K562 (cell line): ENCODE measurements around the gene TRDMT1. TPM values are rescaled to one million over a fixed set of nuclear protein-coding genes. Genes with fewer than 3 reads are reported as not detected.

Source experiments
- DACH1 ChIP-seq: fragments of 450-650 bp; IDR thresholded peaks from 2 replicates; pipeline ENCODE4 v1.6.1; 2018; ENCODE audit not compliant: partially characterized antibody
- ELF2 ChIP-seq: fragments of 250-450 bp; sonication (Bioruptor Pico); IDR thresholded peaks from 2 replicates; pipeline ENCODE4 v1.5.0; 2021; ENCODE audit warnings: mild to moderate bottlenecking
- ETV1 ChIP-seq: fragments of 450-650 bp; conservative IDR thresholded peaks from 2 replicates; pipeline ENCODE4 v1.6.1; 2016; ENCODE audit warnings: missing genetic modification characterization, control low read depth, low read depth, missing compliant biosample characterization
- GABPA ChIP-seq: fragments of 200-800 bp; sonication (Bioruptor generic); conservative IDR thresholded peaks from 2 replicates; pipeline ENCODE4 v1.6.1; 2016; ENCODE audit warnings: low read depth, missing genetic modification characterization, missing compliant biosample characterization
- GATA2 ChIP-seq: sonication (generic); formaldehyde crosslinking; IDR thresholded peaks from 2 replicates; pipeline ENCODE4 v1.4.0; 2020; ENCODE audit warnings: mild to moderate bottlenecking, missing genetic modification reagents
- HDGF ChIP-seq: fragments of 450-650 bp; IDR thresholded peaks from 2 replicates; pipeline ENCODE4 v1.6.1; 2016
- IRF9 ChIP-seq: fragments of 450-650 bp; IDR thresholded peaks from 2 replicates; pipeline ENCODE4 v1.6.1; 2016; ENCODE audit warnings: missing biosample characterization, missing genetic modification characterization
- MCM3 ChIP-seq: fragments of 450-650 bp; IDR thresholded peaks from 2 replicates; pipeline ENCODE4 v1.6.1; 2016
- MITF ChIP-seq: IDR thresholded peaks from 2 replicates; pipeline ENCODE4 v1.6.1; 2014; ENCODE audit warnings: antibody characterized with exemption
- NELFE ChIP-seq: IDR thresholded peaks from 2 replicates; pipeline ENCODE4 v1.6.1; 2011; ENCODE audit warnings: mild to moderate bottlenecking; ENCODE audit not compliant: insufficient read depth, insufficient read length
- PREB ChIP-seq: sonication (generic); formaldehyde crosslinking; IDR thresholded peaks from 2 replicates; pipeline ENCODE4 v1.8.1; 2023; ENCODE audit warnings: mild to moderate bottlenecking, missing genetic modification reagents
- SIN3B ChIP-seq: fragments of 450-650 bp; IDR thresholded peaks from 2 replicates; pipeline ENCODE4 v1.6.1; 2017; ENCODE audit warnings: low read depth, mild to moderate bottlenecking, moderate library complexity
- SP1 ChIP-seq: sonication (generic); formaldehyde crosslinking; IDR thresholded peaks from 2 replicates; pipeline ENCODE4 v1.8.1; 2022; ENCODE audit warnings: mild to moderate bottlenecking, missing genetic modification reagents
- ZFP91 ChIP-seq: sonication (generic); formaldehyde crosslinking; IDR thresholded peaks from 2 replicates; pipeline ENCODE4 v1.8.0; 2022; ENCODE audit warnings: mild to moderate bottlenecking, missing genetic modification reagents
- ZKSCAN8 ChIP-seq: fragments of 200-800 bp; sonication (Bioruptor generic); IDR thresholded peaks from 2 replicates; pipeline ENCODE4 v1.6.1; 2016; ENCODE audit warnings: missing genetic modification characterization, missing compliant biosample characterization
- ZMIZ1 ChIP-seq, 2 experiments: fragments of 150-350 bp in 1 of 2; IDR thresholded peaks; 2 replicates each; pipeline ENCODE4 v1.6.1; 2012 to 2016; ENCODE audit warnings: low read depth in 2 of 2, low read length in 2 of 2, mild to moderate bottlenecking in 1 of 2, moderate library complexity in 1 of 2
- ZNF184 ChIP-seq: sonication (generic); formaldehyde crosslinking; IDR thresholded peaks from 2 replicates; pipeline ENCODE4 v1.5.0; 2020; ENCODE audit warnings: missing genetic modification reagents
- ZNF197 ChIP-seq: fragments of 200-800 bp; sonication (Bioruptor generic); IDR thresholded peaks from 2 replicates; pipeline ENCODE4 v1.6.1; 2016; ENCODE audit warnings: low read depth, missing genetic modification characterization, missing compliant biosample characterization
- ZNF3 ChIP-seq: fragments of 250-450 bp; sonication (Bioruptor Pico); IDR thresholded peaks from 2 replicates; pipeline ENCODE4 v1.5.0; 2021; ENCODE audit warnings: mild to moderate bottlenecking, moderate library complexity
- ZNF778 ChIP-seq: fragments of 450-650 bp; formaldehyde crosslinking; IDR thresholded peaks from 2 replicates; pipeline ENCODE4 v1.4.0; 2020; ENCODE audit warnings: mild to moderate bottlenecking, moderate library complexity
- polyA plus RNA-seq, 8 experiments: library from polyadenylated mRNA; depleted of rRNA in 4 of 8; stranded (reverse) in 5 of 8; unstranded in 3 of 8; fragments of >200 nt; fragmentation: Nextera tagmentation in 2 of 8; fragmentation: Illumina TruSeq in 1 of 8; extraction: Ambion mirVana in 2 of 8; extraction: Trizol in 1 of 8; gene quantifications; 2 replicates each; pipeline versions ENCODE4 v1.2.1 to v1.2.3, GENCODE V29; 2011 to 2014; ENCODE audit warnings: inconsistent platforms in 1 of 8, missing spikeins in 1 of 8
- total RNA-seq, 7 experiments: library from RNA; depleted of rRNA in 6 of 7; stranded (reverse); fragments of >200 nt in 6 of 7; fragmentation: Illumina TruSeq in 2 of 7; extraction: Trizol in 2 of 7; gene quantifications; 2 replicates each; pipeline versions ENCODE4 v1.2.1 to v1.2.3, GENCODE V29; 2011 to 2021; ENCODE audit warnings: low replicate concordance in 1 of 7

TRDMT1 gene
- total and polyA plus RNA-seq, 9 of the 15 experiments (the other 6 are each of a cell fraction or from before 2014, with no cell fraction given), result 5.4 to 12.6 (median 9.3) TPM

- peak; percentile 83; the same call in 1 of the 2 replicates for TF ChIP-seq ZNF197 (CRISPR knock-in tag)
- TF ChIP-seq GATA2 (CRISPR knock-in tag), result no peak
- TF ChIP-seq MCM3, result no peak
- no peak for TF ChIP-seq HDGF
- TF ChIP-seq GABPA (tag), result peak; percentile 96
- peak; percentile 97 for TF ChIP-seq SIN3B
- no peak for TF ChIP-seq PREB (CRISPR knock-in tag)
- no peak for TF ChIP-seq ETV1
- TF ChIP-seq ZNF3 (CRISPR knock-in tag), result no peak
- TF ChIP-seq ZNF184 (CRISPR knock-in tag), result no peak
- peak; percentile 92 for TF ChIP-seq SP1 (CRISPR knock-in tag)
- no peak for TF ChIP-seq MITF
- TF ChIP-seq ZFP91 (CRISPR knock-in tag), result no peak
- TF ChIP-seq IRF9 (tag), result no peak
- TF ChIP-seq NELFE, result no peak
- TF ChIP-seq ZNF778, result no peak
- TF ChIP-seq ELF2 (CRISPR knock-in tag), result 0 out of 2 replicates have a peak, but pooled peaks have one; percentile 29
- TF ChIP-seq DACH1, result no peak
- no peak for TF ChIP-seq ZKSCAN8
- TF ChIP-seq ZMIZ1 (IDR thresholded peaks at IDR 0.05; ENCODE audit: low read depth in 2 of 2, low read length in 2 of 2), result no peak
Observed at GRCh38 chr10:17200912-17201793, at the start of gene TRDMT1 (continued).
